ENCODE data around the gene GSG1. TPM values are rescaled to one million over a fixed set of nuclear protein-coding genes. Genes with fewer than 3 reads are reported as not detected.

GSG1 gene
- total RNA-seq, 1 experiment from 2014 or later, result 0.28 TPM

GRCh38 chr12:13135371-13136178 is 32.1 kb upstream of the GSG1 start:
- peak; percentile 30 for DNase-seq (ENCODE audit: low spot score)
- Mint-ChIP-seq H3K4me3 (no peak overlapping the region), H3K4me1 (peaks cover 15% of the 10 kb centered on the region), H3K9me3 (0 out of 2 replicates have a peak, but pooled peaks cover 5% of the 10 kb centered on the region), H3K27ac (peak overlapping the region; percentile 52; the same call in 1 of the 2 replicates), H3K27me3 (ENCODE audit: low read depth) (no peaks in the 10 kb centered on the region), H3K36me3 (no peaks in the 10 kb centered on the region)
- POLR2A ChIA-PET, result no interaction called here
- TF ChIP-seq NR3C1 (CRISPR knock-in tag; conservative IDR thresholded peaks at IDR 0.05; ENCODE audit: low read depth), result no peak
- TF ChIP-seq E2F5 (CRISPR knock-in tag; IDR thresholded peaks at IDR 0.05), result no peak
- TF ChIP-seq AFF4 (CRISPR knock-in tag; IDR thresholded peaks at IDR 0.05; ENCODE audit: borderline replicate concordance), result no peak
- TF ChIP-seq ZBTB43 (CRISPR knock-in tag; IDR thresholded peaks at IDR 0.05), result no peak
- peak; percentile 92 for ATAC-seq
- CTCF ChIA-PET, result interaction anchor here (0.5 to 1.8 kb wide), 7 partner anchors 36 to 674 kb away, joined by 3 to 9 read pairs (median 4); no protein-coding TSS in a partner anchor

- no peak overlapping the region for H3K27ac Mint-ChIP-seq
- ATAC-seq (no peak), DNase-seq (ENCODE audit: low spot score) (no peak)
- 0 out of 2 replicates have a peak, but pooled peaks cover 5% of the 10 kb centered on the region for H3K9me3 Mint-ChIP-seq
- H3K27me3 Mint-ChIP-seq (ENCODE audit: low read depth), result no peaks in the 10 kb centered on the region
- CTCF ChIA-PET, result no interaction called here
- no peaks in the 10 kb centered on the region for H3K36me3 Mint-ChIP-seq
- POLR2A ChIA-PET, result no interaction called here
- peaks cover 15% of the 10 kb centered on the region for H3K4me1 Mint-ChIP-seq
- no peak overlapping the region for H3K4me3 Mint-ChIP-seq
- no peak for TF ChIP-seq ELF4 (CRISPR knock-in tag; IDR thresholded peaks at IDR 0.05; ENCODE audit: low read depth)
- no peak for TF ChIP-seq ESRRA (CRISPR knock-in tag; IDR thresholded peaks at IDR 0.05; ENCODE audit: borderline replicate concordance)
- TF ChIP-seq IRF2 (CRISPR knock-in tag; IDR thresholded peaks at IDR 0.05; ENCODE audit: borderline replicate concordance, low read depth), result no peak
- no peak for TF ChIP-seq ETV6 (CRISPR knock-in tag; IDR thresholded peaks at IDR 0.05)
- TF ChIP-seq NFATC4 (CRISPR knock-in tag; IDR thresholded peaks at IDR 0.05), result no peak
- TF ChIP-seq TEAD4 (CRISPR knock-in tag; IDR thresholded peaks at IDR 0.05), result no peak
- no peak for TF ChIP-seq JUN (CRISPR knock-in tag; IDR thresholded peaks at IDR 0.05)
- TF ChIP-seq NR3C1 (CRISPR knock-in tag; conservative IDR thresholded peaks at IDR 0.05; ENCODE audit: low read depth), result no peak
- no peak for TF ChIP-seq STAT6 (CRISPR knock-in tag; conservative IDR thresholded peaks at IDR 0.05; ENCODE audit: low read depth)
- no peak for TF ChIP-seq GTF2I (CRISPR knock-in tag; conservative IDR thresholded peaks at IDR 0.05)
- no peak for TF ChIP-seq TP53 (CRISPR knock-in tag; IDR thresholded peaks at IDR 0.05)
- no peak for TF ChIP-seq FOXJ3 (CRISPR knock-in tag; IDR thresholded peaks at IDR 0.05; ENCODE audit: borderline replicate concordance)
- TF ChIP-seq CTCF (IDR thresholded peaks at IDR 0.05), result no peak
- no peak for TF ChIP-seq FOXK1 (CRISPR knock-in tag; IDR thresholded peaks at IDR 0.05)
- no peak for TF ChIP-seq SMAD4 (CRISPR knock-in tag; IDR thresholded peaks at IDR 0.05)
- TF ChIP-seq ZNF396 (CRISPR knock-in tag; IDR thresholded peaks at IDR 0.05; ENCODE audit: borderline replicate concordance), result no peak
- no peak for TF ChIP-seq ZNF425 (CRISPR knock-in tag; conservative IDR thresholded peaks at IDR 0.05)
- TF ChIP-seq RORB (CRISPR knock-in tag; IDR thresholded peaks at IDR 0.05), result no peak
- no peak for TF ChIP-seq NFE2L1 (CRISPR knock-in tag; IDR thresholded peaks at IDR 0.05)
Observed at GRCh38 chr12:13133886-13134285, 30.4 kb upstream of the GSG1 start.

All from WTC11 (cell line).